ENCODE measurements around the gene CRELD2. TPM values are rescaled to one million over a fixed set of nuclear protein-coding genes. Genes with fewer than 3 reads are reported as not detected.

CRELD2 gene
- total RNA-seq, 1 donor from 2014 or later = 43.8 TPM

GRCh38 chr22:49903322-49904039 lies 15.0 kb upstream of the CRELD2 start:
- Mint-ChIP-seq H3K36me3 (ENCODE audit: low read depth) (peaks cover 32% of the 10 kb centered on the region), H3K9me3 (peaks cover 6% of the 10 kb centered on the region), H3K27me3 (ENCODE audit: low read depth) (no peaks in the 10 kb centered on the region)

GRCh38 chr22:49904040-49904369 lies 14.4 kb upstream of the CRELD2 start:
- no peak for TF ChIP-seq CTCF (conservative IDR thresholded peaks at IDR 0.05)
- no peaks in the 10 kb centered on the region for H3K27me3 Mint-ChIP-seq (ENCODE audit: low read depth)
- DNase-seq (ENCODE audit: low read depth, low spot score) = no peak
- H3K9me3 Mint-ChIP-seq = peaks cover 6% of the 10 kb centered on the region
- peak overlapping the region; percentile 23 for H3K4me3 Mint-ChIP-seq
- H3K4me1 Mint-ChIP-seq = peaks cover 3% of the 10 kb centered on the region
- no peak overlapping the region for H3K27ac Mint-ChIP-seq (ENCODE audit: unreplicated experiment)
- peaks cover 28% of the 10 kb centered on the region for H3K36me3 Mint-ChIP-seq (ENCODE audit: low read depth)

More at GRCh38 chr22:49903322-49904039, 15.0 kb upstream of the CRELD2 start:
- no peak overlapping the region for H3K4me3 Mint-ChIP-seq
- peaks cover 3% of the 10 kb centered on the region for H3K4me1 Mint-ChIP-seq
- no peak for TF ChIP-seq CTCF (conservative IDR thresholded peaks at IDR 0.05)
- no peak overlapping the region for H3K27ac Mint-ChIP-seq (ENCODE audit: unreplicated experiment)
- no peak for DNase-seq (ENCODE audit: low read depth, low spot score)

GRCh38 chr22:49905465-49905864 lies 13.0 kb upstream of the CRELD2 start:
- no peak overlapping the region for H3K27ac Mint-ChIP-seq (ENCODE audit: unreplicated experiment)
- no peak overlapping the region for H3K4me3 Mint-ChIP-seq
- TF ChIP-seq CTCF (conservative IDR thresholded peaks at IDR 0.05) = no peak
- no peaks in the 10 kb centered on the region for H3K27me3 Mint-ChIP-seq (ENCODE audit: low read depth)
- peaks cover 21% of the 10 kb centered on the region for H3K36me3 Mint-ChIP-seq (ENCODE audit: low read depth)
- H3K4me1 Mint-ChIP-seq = peaks cover 3% of the 10 kb centered on the region
- DNase-seq (ENCODE audit: low read depth, low spot score) = no peak
- peaks cover 6% of the 10 kb centered on the region for H3K9me3 Mint-ChIP-seq

GRCh38 chr22:49906071-49906798 lies 12.2 kb upstream of the CRELD2 start:
- Mint-ChIP-seq H3K4me3 (no peak overlapping the region), H3K27me3 (ENCODE audit: low read depth) (no peaks in the 10 kb centered on the region), H3K36me3 (ENCODE audit: low read depth) (peaks cover 15% of the 10 kb centered on the region)

GRCh38 chr22:49906799-49907290 lies 11.6 kb upstream of the CRELD2 start:
- H3K36me3 Mint-ChIP-seq (ENCODE audit: low read depth) = peaks cover 9% of the 10 kb centered on the region

More at GRCh38 chr22:49906071-49906798, 12.2 kb upstream of the CRELD2 start:
- Mint-ChIP-seq H3K9me3 (peaks cover 4% of the 10 kb centered on the region), H3K4me1 (no peaks in the 10 kb centered on the region), H3K27ac (ENCODE audit: unreplicated experiment) (no peak overlapping the region)
- no peak for TF ChIP-seq CTCF (conservative IDR thresholded peaks at IDR 0.05)
- no peak for DNase-seq (ENCODE audit: low read depth, low spot score)

More at GRCh38 chr22:49906799-49907290, 11.6 kb upstream of the CRELD2 start:
- H3K4me3 Mint-ChIP-seq = no peak overlapping the region
- TF ChIP-seq CTCF (conservative IDR thresholded peaks at IDR 0.05) = no peak
- no peaks in the 10 kb centered on the region for H3K4me1 Mint-ChIP-seq
- no peak overlapping the region for H3K27ac Mint-ChIP-seq (ENCODE audit: unreplicated experiment)
- no peaks in the 10 kb centered on the region for H3K9me3 Mint-ChIP-seq
- DNase-seq (ENCODE audit: low read depth, low spot score) = no peak
- H3K27me3 Mint-ChIP-seq (ENCODE audit: low read depth) = no peaks in the 10 kb centered on the region

Measured in neural crest cell (in vitro differentiated cells).